ENCODE results near the gene BACH1.

The BACH1 gene

GRCh38 chr21:29254550-29254949 is 44.2 kb upstream of the BACH1 start:
- TF ChIP-seq, protein P1, sequence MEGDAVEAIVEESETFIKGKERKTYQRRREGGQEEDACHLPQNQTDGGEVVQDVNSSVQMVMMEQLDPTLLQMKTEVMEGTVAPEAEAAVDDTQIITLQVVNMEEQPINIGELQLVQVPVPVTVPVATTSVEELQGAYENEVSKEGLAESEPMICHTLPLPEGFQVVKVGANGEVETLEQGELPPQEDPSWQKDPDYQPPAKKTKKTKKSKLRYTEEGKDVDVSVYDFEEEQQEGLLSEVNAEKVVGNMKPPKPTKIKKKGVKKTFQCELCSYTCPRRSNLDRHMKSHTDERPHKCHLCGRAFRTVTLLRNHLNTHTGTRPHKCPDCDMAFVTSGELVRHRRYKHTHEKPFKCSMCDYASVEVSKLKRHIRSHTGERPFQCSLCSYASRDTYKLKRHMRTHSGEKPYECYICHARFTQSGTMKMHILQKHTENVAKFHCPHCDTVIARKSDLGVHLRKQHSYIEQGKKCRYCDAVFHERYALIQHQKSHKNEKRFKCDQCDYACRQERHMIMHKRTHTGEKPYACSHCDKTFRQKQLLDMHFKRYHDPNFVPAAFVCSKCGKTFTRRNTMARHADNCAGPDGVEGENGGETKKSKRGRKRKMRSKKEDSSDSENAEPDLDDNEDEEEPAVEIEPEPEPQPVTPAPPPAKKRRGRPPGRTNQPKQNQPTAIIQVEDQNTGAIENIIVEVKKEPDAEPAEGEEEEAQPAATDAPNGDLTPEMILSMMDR (IDR thresholded peaks at IDR 0.05; ENCODE audit: low read length): no peak
- no peak for TF ChIP-seq EZH2phosphoT487 (IDR thresholded peaks at IDR 0.05; ENCODE audit: low read length)
- TF ChIP-seq EZH2 (optimal IDR thresholded peaks at IDR 0.05; ENCODE audit: low read depth, low read length): no peak
- no peak overlapping the region for H3K9ac ChIP-seq (ENCODE audit: low read length)
- H3K9me2 ChIP-seq (replicated peaks; ENCODE audit: insufficient read depth, low read length): no peaks in the 10 kb centered on the region
- no peak overlapping the region for H2AFZ ChIP-seq (ENCODE audit: low read length)
- H3K4me3 ChIP-seq (ENCODE audit: low read length): no peak overlapping the region
- DNase-seq: no peak
- H3K9me3 ChIP-seq (replicated peaks; ENCODE audit: insufficient read depth, low read length): no peaks in the 10 kb centered on the region
- no peaks in the 10 kb centered on the region for H3K79me2 ChIP-seq (ENCODE audit: low read length)
- no peaks in the 10 kb centered on the region for H4K20me1 ChIP-seq (ENCODE audit: insufficient read depth, low read length)
- no peak overlapping the region for H3K4me2 ChIP-seq (ENCODE audit: low read depth, low read length)
- no peaks in the 10 kb centered on the region for H3F3A ChIP-seq (ENCODE audit: insufficient read depth, low read length)
- H3K27me3 ChIP-seq (replicated peaks; ENCODE audit: insufficient read depth, low read length): no peaks in the 10 kb centered on the region
- no peaks in the 10 kb centered on the region for H3K36me3 ChIP-seq (replicated peaks; ENCODE audit: insufficient read depth, low read length)
- no peaks in the 10 kb centered on the region for H3K4me1 ChIP-seq (ENCODE audit: low read length)
- H3K27ac ChIP-seq (ENCODE audit: low read length): no peak overlapping the region

DNA sequence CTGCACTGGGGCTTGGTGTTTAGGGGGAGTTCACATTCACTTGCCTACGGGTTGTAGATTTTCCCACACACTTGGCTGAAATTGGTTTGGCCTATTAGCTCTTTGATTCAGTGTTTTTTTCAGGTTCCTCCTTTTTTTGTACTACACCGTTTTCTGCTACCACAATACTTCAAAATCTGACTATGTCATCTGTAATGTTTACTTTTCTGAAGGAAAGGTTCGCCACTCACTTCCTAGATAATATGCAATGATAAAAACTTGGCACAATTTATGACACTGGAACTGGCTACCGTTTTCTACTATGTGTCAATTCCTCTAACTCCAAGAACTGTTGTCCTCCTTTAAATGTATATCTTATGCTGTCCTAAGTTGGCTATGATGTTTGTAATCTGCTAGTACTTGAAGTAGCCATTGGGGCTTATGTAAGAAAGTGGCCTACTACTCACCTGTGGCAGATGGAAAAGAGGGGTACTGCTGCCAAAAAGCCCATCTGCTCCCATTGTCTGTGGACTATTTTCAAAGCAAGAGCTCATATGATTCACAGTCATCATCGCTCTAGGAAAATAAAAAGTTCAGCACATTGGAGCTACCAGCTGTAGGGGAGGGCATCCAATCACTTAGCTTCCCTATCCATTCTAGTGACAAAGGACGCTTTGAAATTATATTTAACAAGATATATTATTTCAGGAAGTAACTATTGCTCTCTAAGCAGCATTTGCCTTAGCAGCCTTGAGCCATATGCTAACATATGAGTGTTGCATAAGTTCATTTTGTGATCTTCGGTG is 42.4 kb upstream of the BACH1 start:
- no peak for DNase-seq
- no peak overlapping the region for H3K9ac ChIP-seq (ENCODE audit: low read length)
- no peak overlapping the region for H3K4me2 ChIP-seq (ENCODE audit: low read depth, low read length)
- TF ChIP-seq, protein P1 (IDR thresholded peaks at IDR 0.05; ENCODE audit: low read length): no peak
- TF ChIP-seq EZH2phosphoT487 (IDR thresholded peaks at IDR 0.05; ENCODE audit: low read length) (no peak), EZH2 (optimal IDR thresholded peaks at IDR 0.05; ENCODE audit: low read depth, low read length) (no peak)
- H3K79me2 ChIP-seq (ENCODE audit: low read length): no peaks in the 10 kb centered on the region
- no peaks in the 10 kb centered on the region for H3K4me1 ChIP-seq (ENCODE audit: low read length)
- no peak overlapping the region for H3K27ac ChIP-seq (ENCODE audit: low read length)
- H3K36me3 ChIP-seq (replicated peaks; ENCODE audit: insufficient read depth, low read length): no peaks in the 10 kb centered on the region
- H4K20me1 ChIP-seq (ENCODE audit: insufficient read depth, low read length): no peaks in the 10 kb centered on the region
- H3K4me3 ChIP-seq (ENCODE audit: low read length): no peak overlapping the region
- no peaks in the 10 kb centered on the region for H3K27me3 ChIP-seq (replicated peaks; ENCODE audit: insufficient read depth, low read length)
- H3K9me2 ChIP-seq (replicated peaks; ENCODE audit: insufficient read depth, low read length): no peaks in the 10 kb centered on the region
- H3K9me3 ChIP-seq (replicated peaks; ENCODE audit: insufficient read depth, low read length): no peaks in the 10 kb centered on the region
- H2AFZ ChIP-seq (ENCODE audit: low read length): no peak overlapping the region
- no peaks in the 10 kb centered on the region for H3F3A ChIP-seq (ENCODE audit: insufficient read depth, low read length)

- Histone ChIP-seq H3K36me3 (replicated peaks; ENCODE audit: insufficient read depth, low read length) (no peaks in the 10 kb centered on the region), H3K4me1 (ENCODE audit: low read length) (no peaks in the 10 kb centered on the region), H3K27me3 (replicated peaks; ENCODE audit: insufficient read depth, low read length) (no peaks in the 10 kb centered on the region), H3K27ac (ENCODE audit: low read length) (no peak overlapping the region), H3K4me2 (ENCODE audit: low read depth, low read length) (no peak overlapping the region), H3F3A (ENCODE audit: insufficient read depth, low read length) (no peaks in the 10 kb centered on the region), H2AFZ (ENCODE audit: low read length) (no peak overlapping the region), H3K9me3 (replicated peaks; ENCODE audit: insufficient read depth, low read length) (no peaks in the 10 kb centered on the region), H3K4me3 (ENCODE audit: low read length) (no peak overlapping the region), H3K9ac (ENCODE audit: low read length) (no peak overlapping the region), H3K79me2 (ENCODE audit: low read length) (no peaks in the 10 kb centered on the region), H4K20me1 (ENCODE audit: insufficient read depth, low read length) (no peaks in the 10 kb centered on the region), H3K9me2 (replicated peaks; ENCODE audit: insufficient read depth, low read length) (no peaks in the 10 kb centered on the region)
- TF ChIP-seq EZH2 (optimal IDR thresholded peaks at IDR 0.05; ENCODE audit: low read depth, low read length) (no peak), EZH2phosphoT487 (IDR thresholded peaks at IDR 0.05; ENCODE audit: low read length) (no peak)
- TF ChIP-seq, protein P1 (IDR thresholded peaks at IDR 0.05; ENCODE audit: low read length): no peak
- DNase-seq: no peak
Observed at GRCh38 chr21:29257701-29258100, 41.0 kb upstream of the BACH1 start.
